ENCODE data around the gene IRF1.

IRF1 gene

GRCh38 chr5:132473668-132474067, 16.9 kb downstream of the IRF1 start:
- no peak for TF ChIP-seq CTCF (IDR thresholded peaks at IDR 0.05; ENCODE audit: extremely low read depth, missing control alignments)
- no peak for DNase-seq (ENCODE audit: low spot score)

GRCh38 chr5:132473019-132473531, 17.5 kb downstream of the IRF1 start:
- TF ChIP-seq CTCF (IDR thresholded peaks at IDR 0.05; ENCODE audit: extremely low read depth, missing control alignments) = no peak
- DNase-seq (ENCODE audit: low spot score) = peak; percentile 68

DNA sequence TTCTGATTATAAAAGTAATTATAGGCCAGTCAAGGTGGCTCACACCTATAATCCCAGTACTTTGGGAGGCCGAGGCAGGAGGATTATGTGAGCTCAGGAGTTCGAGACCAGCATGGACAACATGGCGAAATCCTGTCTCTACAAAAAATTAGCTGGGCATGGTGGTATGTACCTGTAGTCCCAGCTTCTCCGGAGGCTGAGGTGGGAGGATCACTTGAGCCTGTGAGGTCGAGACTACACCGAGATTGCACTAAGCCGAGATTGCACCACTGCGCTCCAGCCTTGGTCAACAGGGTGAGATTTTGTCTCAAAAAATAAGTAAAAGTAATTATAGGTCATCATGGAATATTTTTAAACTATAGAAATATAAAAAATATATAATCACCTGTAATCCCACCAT, 18.1 kb downstream of the IRF1 start:
- no peak for DNase-seq (ENCODE audit: low spot score)
- TF ChIP-seq CTCF (IDR thresholded peaks at IDR 0.05; ENCODE audit: extremely low read depth, missing control alignments) = no peak

DNA sequence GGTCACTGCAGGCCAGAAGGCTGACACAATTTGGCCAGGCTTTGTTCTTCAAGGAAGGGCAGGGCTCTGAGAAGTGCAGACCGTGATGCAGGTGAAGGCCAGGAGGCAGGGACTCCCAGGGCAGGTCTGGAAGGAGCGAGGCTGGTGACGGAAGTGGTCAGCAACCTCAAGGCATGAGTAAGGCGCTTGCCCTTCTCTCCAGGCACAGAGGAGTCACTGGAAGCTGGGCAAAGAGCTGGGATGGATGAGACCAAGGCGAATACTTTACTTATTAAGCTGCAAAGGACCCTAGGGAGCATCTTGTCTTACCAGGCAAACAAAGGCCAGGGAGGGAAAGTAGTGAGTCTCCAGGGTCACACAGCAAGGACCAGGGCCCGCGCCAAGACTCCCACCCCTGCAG, 18.6 kb downstream of the IRF1 start:
- TF ChIP-seq CTCF (IDR thresholded peaks at IDR 0.05; ENCODE audit: extremely low read depth, missing control alignments) = no peak
- DNase-seq (ENCODE audit: low spot score) = no peak

- no peak for DNase-seq (ENCODE audit: low spot score)
Observed at GRCh38 chr5:132471151-132471907, 19.2 kb downstream of the IRF1 start.

DNA sequence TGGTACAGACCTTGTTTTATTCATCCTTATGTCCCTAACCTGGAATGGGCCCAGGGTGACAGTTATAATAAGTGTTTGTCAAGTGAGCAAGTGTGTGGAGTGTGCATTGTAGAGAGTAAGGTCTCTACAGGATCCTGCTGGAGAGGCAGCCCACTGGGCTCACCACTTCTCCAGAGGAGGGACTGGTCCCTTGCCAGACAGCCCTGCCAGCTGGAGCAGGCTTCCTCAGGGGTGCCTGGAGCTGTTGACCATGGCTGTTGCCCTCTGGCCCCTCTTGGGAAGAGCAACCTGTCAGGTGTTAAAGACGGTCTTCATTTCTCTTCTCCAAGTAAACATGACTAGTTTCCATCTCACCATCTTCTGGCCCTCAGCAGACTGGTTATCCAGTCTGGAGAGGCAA, 20.0 kb downstream of the IRF1 start:
- no peak for TF ChIP-seq CTCF (IDR thresholded peaks at IDR 0.05; ENCODE audit: extremely low read depth, missing control alignments)
- DNase-seq (ENCODE audit: low spot score) = no peak

More at GRCh38 chr5:132471151-132471907, 19.2 kb downstream of the IRF1 start:
- TF ChIP-seq CTCF (IDR thresholded peaks at IDR 0.05; ENCODE audit: extremely low read depth, missing control alignments) = no peak

DNA sequence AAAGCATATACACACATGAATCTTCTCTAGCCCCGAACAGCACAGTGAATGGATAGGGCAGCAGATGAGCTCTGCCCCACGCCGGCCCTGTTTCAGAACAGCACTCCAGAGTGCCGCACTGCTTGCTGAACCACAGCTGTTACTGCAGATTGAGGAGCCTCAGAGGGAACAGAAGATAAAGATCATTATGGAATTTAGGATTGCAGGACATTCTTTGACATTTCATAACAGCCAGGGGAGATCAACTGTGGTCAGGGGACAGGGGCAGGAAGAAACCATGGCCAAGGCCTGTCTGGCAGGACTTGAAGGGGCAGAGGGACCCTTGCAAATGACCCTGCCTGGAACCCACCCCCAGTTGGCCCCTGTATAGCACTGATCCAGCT, 20.6 kb downstream of the IRF1 start:
- DNase-seq (ENCODE audit: low spot score) = no peak
- TF ChIP-seq CTCF (IDR thresholded peaks at IDR 0.05; ENCODE audit: extremely low read depth, missing control alignments) = no peak

All from GM20000 (cell line).